Measurements from ENCODE around the gene BLOC1S5.

BLOC1S5 gene

GRCh38 chr6:8057263-8057662 lies 6.9 kb downstream of the BLOC1S5 start:
- ATAC-seq, result no peak

GRCh38 chr6:8054276-8054675 lies 9.9 kb downstream of the BLOC1S5 start:
- no peak for TF ChIP-seq ISL1 (CRISPR knock-in tag; IDR thresholded peaks at IDR 0.05)
- no peak for TF ChIP-seq ZFP3 (CRISPR knock-in tag; IDR thresholded peaks at IDR 0.05)
- no peak for TF ChIP-seq CREB5 (CRISPR knock-in tag; IDR thresholded peaks at IDR 0.05; ENCODE audit: low read depth)
- TF ChIP-seq PPARA (CRISPR knock-in tag; IDR thresholded peaks at IDR 0.05; ENCODE audit: borderline replicate concordance), result no peak
- no peak for TF ChIP-seq ZNF70 (CRISPR knock-in tag; IDR thresholded peaks at IDR 0.05)
- no peak for TF ChIP-seq CSDC2 (CRISPR knock-in tag; IDR thresholded peaks at IDR 0.05)
- ATAC-seq, result no peak

More at GRCh38 chr6:8057263-8057662, 6.9 kb downstream of the BLOC1S5 start:
- TF ChIP-seq CSRNP3 (CRISPR knock-in tag; IDR thresholded peaks at IDR 0.05) (no peak), OSR1 (CRISPR knock-in tag; IDR thresholded peaks at IDR 0.05) (no peak), RARB (CRISPR knock-in tag; IDR thresholded peaks at IDR 0.05) (no peak), TCF4 (CRISPR knock-in tag; IDR thresholded peaks at IDR 0.05; ENCODE audit: borderline replicate concordance) (no peak), ZNF8 (CRISPR knock-in tag; IDR thresholded peaks at IDR 0.05) (no peak), BACH2 (CRISPR knock-in tag; IDR thresholded peaks at IDR 0.05; ENCODE audit: borderline replicate concordance) (no peak), TOX (CRISPR knock-in tag; IDR thresholded peaks at IDR 0.05; ENCODE audit: borderline replicate concordance) (no peak), SNAI2 (CRISPR knock-in tag; IDR thresholded peaks at IDR 0.05) (no peak), PPARA (CRISPR knock-in tag; IDR thresholded peaks at IDR 0.05; ENCODE audit: borderline replicate concordance) (no peak), GLIS3 (CRISPR knock-in tag; IDR thresholded peaks at IDR 0.05) (no peak), ISL1 (CRISPR knock-in tag; IDR thresholded peaks at IDR 0.05) (no peak), ZFP30 (CRISPR knock-in tag; IDR thresholded peaks at IDR 0.05) (no peak), CREB5 (CRISPR knock-in tag; IDR thresholded peaks at IDR 0.05; ENCODE audit: low read depth) (no peak), ARNTL (CRISPR knock-in tag; IDR thresholded peaks at IDR 0.05; ENCODE audit: borderline replicate concordance, low read depth) (no peak), ZNF565 (CRISPR knock-in tag; conservative IDR thresholded peaks at IDR 0.05; ENCODE audit: low read depth) (no peak), TSHZ2 (CRISPR knock-in tag; IDR thresholded peaks at IDR 0.05) (no peak)

GRCh38 chr6:8047541-8048292 lies 16.5 kb downstream of the BLOC1S5 start:
- ATAC-seq, result no peak
- TF ChIP-seq TSHZ2 (CRISPR knock-in tag; IDR thresholded peaks at IDR 0.05) (no peak), ZNF565 (CRISPR knock-in tag; conservative IDR thresholded peaks at IDR 0.05; ENCODE audit: low read depth) (no peak), CSRNP3 (CRISPR knock-in tag; IDR thresholded peaks at IDR 0.05) (no peak), ZNF70 (CRISPR knock-in tag; IDR thresholded peaks at IDR 0.05) (no peak), ZFP30 (CRISPR knock-in tag; IDR thresholded peaks at IDR 0.05) (no peak), ZC3H10 (CRISPR knock-in tag; IDR thresholded peaks at IDR 0.05) (no peak), PATZ1 (CRISPR knock-in tag; IDR thresholded peaks at IDR 0.05; ENCODE audit: borderline replicate concordance) (no peak), ZFP3 (CRISPR knock-in tag; IDR thresholded peaks at IDR 0.05) (no peak), TOX (CRISPR knock-in tag; IDR thresholded peaks at IDR 0.05; ENCODE audit: borderline replicate concordance) (no peak), SNAI2 (CRISPR knock-in tag; IDR thresholded peaks at IDR 0.05) (no peak)

Data from SK-N-SH treated with all-trans-retinoic acid at 6 μM for 48 hours (cell line).